ENCODE measurements around the gene PDX1.

GRCh38 chr13:27913160-27913559 lies 6.6 kb upstream of the PDX1 start:
- TF ChIP-seq CTCF (conservative IDR thresholded peaks at IDR 0.05): no peak
- no peak for TF ChIP-seq EZH2 (IDR thresholded peaks at IDR 0.05; ENCODE audit: low read depth)
